ENCODE data around the gene ARMC7. TPM values are rescaled to one million over a fixed set of nuclear protein-coding genes. Genes with fewer than 3 reads are reported as not detected.
"Not testable (repeated sequence)": the region's sequence is repeated elsewhere in the genome, so short reads cannot be mapped to it uniquely, and the experiment has no call there.

Gene ARMC7
- total RNA-seq, 1 donor from 2014 or later: 14.2 TPM

DNA sequence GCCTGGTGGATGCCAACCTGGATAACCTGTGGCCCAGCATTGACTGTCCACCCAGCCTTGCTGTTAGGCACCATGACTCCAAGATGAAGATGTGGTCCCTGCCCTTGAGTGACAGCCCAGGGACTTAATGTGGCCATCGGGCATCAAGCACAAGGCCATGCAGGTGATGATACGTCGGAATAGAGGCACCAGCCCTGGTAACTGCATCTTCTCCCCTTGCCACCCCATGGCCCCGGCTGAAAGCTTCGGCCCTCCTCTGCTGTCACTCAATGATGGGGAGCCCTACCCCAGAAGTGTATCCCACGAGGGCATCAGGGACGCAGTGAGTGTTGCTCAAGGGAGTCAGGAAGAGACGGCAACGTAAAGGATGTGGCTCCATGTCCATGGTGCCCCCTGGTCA is 19.8 kb downstream of the ARMC7 start:
- DNase-seq (ENCODE audit: low read depth): no peak

DNA sequence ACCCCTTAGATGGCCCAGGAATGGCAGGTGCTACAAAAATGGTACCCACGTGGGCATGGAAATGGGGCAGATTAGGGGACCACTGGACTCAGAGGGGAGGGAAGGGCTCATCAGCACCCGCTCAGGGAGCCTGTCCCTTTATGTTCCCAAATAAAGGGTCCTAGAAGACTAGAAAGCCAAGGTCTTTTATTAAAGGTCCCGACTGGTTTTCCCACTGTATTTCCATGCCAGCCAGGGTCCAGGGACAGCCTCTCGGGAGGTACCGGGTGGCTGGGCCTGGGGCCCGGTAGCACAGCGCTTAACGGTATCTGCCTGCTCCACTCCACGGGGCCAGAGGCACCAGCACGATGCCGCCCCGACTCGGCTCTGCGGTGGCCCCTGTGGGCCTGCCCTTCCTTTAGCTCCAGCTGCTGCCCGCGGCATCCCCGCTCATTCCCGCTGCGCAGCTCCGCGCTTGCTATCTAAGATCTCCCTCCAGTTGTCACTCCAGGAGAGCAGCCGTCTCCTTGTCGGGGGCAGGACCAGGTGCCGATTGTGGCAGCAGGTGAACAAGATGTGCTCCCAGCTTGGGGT is 20.4 kb downstream of the ARMC7 start:
- no peak for DNase-seq (ENCODE audit: low read depth)

DNA sequence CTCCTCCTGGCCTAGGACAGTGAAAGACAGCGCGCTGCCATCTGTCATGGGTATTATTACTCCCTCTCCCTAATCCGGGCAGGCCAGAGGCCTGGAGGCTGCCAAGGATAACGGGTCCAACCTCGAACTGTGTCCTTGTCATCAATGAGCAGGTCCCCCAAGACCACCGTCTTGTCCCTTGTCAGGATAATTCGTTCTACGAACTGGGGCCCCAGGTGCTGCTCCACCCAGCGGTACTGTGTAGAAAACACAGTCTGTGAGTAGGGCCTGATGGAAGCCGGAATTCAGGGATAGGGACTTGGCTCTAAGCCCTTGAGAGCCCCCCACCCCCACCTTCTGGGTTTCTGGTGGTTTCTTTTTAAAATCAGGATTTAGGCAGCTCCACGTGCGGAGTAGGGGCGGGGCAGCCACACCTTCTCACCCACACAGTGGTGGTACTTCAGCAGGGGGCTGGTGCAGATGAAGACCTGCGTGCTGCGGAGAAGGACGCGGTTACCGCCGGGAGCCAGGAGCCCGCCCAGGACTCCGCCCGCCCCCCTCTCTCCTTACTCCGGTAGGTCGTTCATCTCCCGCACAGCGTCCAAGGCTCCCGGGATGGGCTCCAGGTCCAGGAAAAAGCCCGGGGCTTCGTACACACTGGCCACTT is 21.0 kb downstream of the ARMC7 start:
- DNase-seq (ENCODE audit: low read depth): peak; percentile 48

- peak; percentile 35 for DNase-seq (ENCODE audit: low read depth)
These were observed 21.7 kb downstream of the ARMC7 start, which contains the start of gene NT5C for GRCh38 chr17:75131278-75132017. Gene NT5C (minus strand): TSS chr17:75131742. CDS start chr17:75131707, 35 bp downstream.

DNA sequence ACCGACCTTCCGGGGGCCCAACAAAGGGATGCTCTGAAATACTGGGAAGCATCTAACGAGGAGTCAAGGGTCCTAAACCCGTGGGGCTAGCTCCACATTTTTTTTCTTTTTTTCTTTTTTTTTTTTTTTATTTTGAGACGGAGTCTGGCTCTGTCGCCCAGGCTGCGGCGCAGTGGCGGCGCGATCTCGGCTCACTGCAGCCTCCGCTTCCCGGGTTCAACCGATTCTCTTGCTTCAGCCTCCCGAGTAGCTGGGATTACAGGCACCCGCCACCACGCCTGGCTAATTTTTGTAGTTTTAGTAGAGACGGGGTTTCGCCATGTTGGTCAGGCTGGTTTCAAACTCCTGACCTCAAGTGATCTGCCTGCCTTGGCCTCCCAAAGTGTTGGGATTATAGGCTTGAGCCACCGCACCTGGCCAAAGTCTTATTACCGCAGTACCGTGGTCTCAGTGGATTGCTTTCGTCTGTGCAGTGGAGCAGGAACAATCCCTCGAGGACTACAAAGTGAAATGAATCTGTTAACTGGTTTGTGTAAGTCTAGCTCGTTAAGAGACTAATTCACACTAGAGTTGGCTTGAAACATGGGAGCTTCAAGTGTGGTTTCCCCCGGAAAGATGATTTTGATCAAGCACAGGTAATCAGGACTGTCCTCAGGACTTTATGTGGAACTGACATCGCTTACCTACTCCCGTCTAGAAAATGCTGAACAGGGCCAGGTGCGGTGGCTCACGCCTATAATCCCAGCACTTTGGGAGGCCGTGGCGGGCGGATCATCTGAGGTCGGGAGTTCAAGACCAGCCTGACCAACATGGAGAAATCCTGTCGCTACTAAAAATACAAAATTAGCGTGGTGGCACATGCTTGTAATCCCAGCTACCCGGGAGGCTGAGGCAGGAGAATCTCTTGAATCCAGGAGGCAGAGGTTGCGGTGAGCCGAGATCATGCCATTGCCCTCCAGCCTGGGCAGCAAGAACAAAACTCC is 22.5 kb downstream of the ARMC7 start:
- not testable (repeated sequence) for DNase-seq (ENCODE audit: low read depth)

DNA sequence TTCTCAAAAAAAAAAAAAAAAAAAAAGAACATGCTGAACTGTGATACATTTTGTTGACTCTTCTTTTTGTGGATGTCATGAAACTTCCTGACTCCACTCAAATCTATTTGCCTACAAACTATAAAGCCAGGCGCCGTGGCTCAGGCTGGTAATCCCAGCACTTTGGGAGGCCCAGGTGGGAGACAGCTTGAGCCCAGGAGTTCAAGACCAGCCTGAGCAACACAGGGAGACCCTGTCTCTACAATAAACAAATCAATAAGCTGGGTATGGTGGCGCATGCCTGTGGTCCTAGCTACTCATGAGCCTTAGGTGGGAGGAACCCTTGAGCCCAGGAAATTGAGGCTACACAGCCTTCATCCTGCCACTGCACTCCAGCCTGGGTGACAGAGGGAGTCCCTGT is 23.2 kb downstream of the ARMC7 start:
- no peak for DNase-seq (ENCODE audit: low read depth)

DNA sequence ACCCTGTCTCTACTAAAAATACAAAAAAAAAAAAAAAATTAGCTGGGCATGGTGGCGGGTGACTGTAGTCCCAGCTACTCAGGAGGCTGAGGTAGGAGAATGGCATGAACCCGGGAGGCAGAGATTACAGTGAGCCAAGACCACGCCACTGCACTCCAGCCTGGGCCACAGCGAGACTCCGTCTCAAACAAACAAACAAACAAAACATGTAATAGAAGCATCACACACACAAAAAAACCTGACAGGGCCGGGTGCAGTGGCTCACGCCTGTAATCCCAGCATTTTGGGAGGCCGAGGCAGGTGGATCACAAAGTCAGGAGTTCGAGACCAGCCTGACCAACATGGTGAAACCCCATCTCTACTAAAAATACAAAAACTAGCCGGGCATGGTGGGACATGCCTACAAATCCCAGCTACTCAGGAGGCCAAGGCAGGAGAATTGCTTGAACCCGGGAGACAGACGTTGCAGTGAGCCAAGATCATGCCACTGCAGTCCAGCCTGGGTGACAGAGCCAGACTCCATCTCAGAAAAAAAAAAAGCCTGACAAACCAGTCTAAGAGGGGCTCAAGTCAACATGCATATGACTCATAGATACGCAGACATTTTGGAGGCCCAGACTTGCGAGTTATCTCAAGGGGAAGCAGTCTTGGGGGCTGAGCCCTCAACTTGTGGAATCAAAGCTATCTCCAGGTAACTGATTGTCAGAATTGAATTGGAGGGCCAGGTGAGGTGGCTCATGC is 24.0 kb downstream of the ARMC7 start:
- DNase-seq (ENCODE audit: low read depth): not testable (repeated sequence)

- DNase-seq (ENCODE audit: low read depth): no peak
These were observed 25.7 kb downstream of the ARMC7 start for GRCh38 chr17:75135452-75135851.

- DNase-seq (ENCODE audit: low read depth): no peak
These were observed 26.2 kb downstream of the ARMC7 start for GRCh38 chr17:75135946-75136345.

DNA sequence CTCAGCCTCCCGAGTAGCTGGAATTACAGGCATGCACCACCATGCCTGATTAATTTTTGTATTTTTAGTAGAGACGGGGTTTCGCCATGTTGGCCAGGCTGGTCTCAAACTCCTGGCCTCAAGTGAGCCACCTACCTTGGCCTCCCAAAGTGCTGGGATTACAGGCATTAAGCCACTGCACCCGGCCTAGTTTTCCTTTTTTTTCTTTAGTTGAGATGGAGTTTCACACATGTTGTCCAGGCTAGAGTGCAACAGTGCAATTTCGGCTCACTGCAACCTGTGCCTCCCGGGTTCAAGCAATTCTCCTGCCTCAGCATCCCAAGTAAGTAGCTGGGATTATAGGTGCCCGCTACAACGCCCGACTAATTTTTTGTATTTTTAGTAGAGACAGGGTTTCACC is 28.0 kb downstream of the ARMC7 start:
- DNase-seq (ENCODE audit: low read depth): not testable (repeated sequence)

DNA sequence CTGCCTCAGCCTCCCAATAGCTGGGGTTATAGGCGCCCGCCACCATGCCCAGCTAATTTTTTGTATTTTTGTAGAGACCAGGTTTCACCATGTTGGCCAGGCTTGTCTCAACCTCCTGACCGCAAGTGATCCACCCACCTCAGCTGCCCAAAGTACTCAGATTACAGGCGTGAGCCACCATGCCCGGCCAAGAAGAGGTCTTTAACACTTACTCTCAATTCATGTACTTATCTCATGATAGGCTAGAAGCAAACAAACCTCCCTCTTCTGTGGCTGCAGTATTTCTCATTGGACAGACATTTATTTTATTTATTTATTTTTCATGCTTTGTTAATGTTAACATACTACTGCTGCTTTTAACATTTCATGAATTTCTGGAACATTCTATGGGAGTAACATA is 28.8 kb downstream of the ARMC7 start:
- no peak for DNase-seq (ENCODE audit: low read depth)

- DNase-seq (ENCODE audit: low read depth): no peak
These were observed 32.6 kb downstream of the ARMC7 start for GRCh38 chr17:75142236-75142971.

GRCh38 chr17:75144816-75145512 is 35.2 kb downstream of the ARMC7 start:
- DNase-seq (ENCODE audit: low read depth): no peak

GRCh38 chr17:75146592-75146991 is 36.8 kb downstream of the ARMC7 start:
- no peak for DNase-seq (ENCODE audit: low read depth)

DNA sequence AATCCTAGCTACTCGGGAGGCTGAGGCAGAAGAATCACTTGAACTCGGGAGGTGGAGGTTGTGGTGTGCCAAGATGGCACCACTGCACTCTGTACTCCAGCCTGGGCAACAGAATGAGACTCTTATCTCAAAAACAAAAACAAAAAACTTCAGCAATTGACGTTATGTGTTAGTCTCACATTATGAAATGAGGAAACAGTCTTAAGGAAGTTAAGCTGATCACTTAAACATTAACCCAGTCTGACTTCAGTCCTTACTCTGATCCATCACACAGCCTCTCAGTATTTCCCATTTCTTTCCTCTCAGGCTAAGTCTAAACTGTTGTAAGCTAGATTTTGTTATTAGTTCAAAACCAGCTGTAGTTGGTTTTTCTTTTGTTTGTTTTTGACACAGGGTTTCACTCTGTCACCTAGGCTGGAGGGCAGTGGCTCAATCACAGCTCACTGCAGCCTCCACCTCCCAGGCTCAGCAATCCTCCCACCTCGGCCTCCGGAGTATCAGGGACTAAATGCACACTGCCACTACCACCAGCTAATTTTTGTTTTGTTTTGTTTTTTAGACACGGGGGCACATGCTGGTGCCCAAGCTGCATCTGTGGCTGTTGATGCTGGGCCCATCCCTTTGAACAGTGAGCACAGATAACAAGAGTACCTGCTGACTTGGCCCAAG is 38.2 kb downstream of the ARMC7 start:
- peak; percentile 77 for DNase-seq (ENCODE audit: low read depth)

GRCh38 chr17:75151930-75152329 is 42.2 kb downstream of the ARMC7 start:
- no peak for DNase-seq (ENCODE audit: low read depth)

DNA sequence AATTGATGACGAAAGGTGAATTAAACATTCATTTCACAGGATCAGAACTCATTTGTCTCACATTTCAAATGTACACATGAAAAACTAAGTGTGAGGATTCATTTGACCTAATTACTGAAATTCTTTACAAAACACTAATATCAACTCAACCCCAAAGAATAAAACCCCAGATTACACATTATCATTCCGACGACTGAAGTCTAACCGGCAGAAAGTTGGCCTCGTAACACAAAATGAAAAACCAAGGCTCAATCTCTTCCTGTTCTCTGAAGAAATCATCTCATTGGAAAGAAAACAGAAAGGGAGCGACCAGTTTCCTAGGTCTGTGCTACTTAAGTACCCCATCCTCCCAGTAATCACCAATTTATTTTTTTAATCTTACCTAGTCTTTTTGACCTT is 42.8 kb downstream of the ARMC7 start:
- no peak for DNase-seq (ENCODE audit: low read depth)

GRCh38 chr17:75152922-75153779 is 43.4 kb downstream of the ARMC7 start:
- DNase-seq (ENCODE audit: low read depth): no peak

Data from renal cortical epithelial cell (primary cell).